Neural cell (in vitro differentiated cells): ENCODE data around the gene SAYSD1. TPM values are rescaled to one million over a fixed set of nuclear protein-coding genes. Genes with fewer than 3 reads are reported as not detected.

ENCODE experiments used
- H2AFZ ChIP-seq: fragments of 200-600, 300-800 bp; sonication (generic), shearing (Covaris generic); 2 replicates; pipeline ENCODE4 v1.6.0; 2014; ENCODE audit warnings: low read depth, mild to moderate bottlenecking, antibody characterized with exemption, low read length, moderate library complexity
- H3F3A ChIP-seq: fragments of 200-600 bp; shearing (Covaris generic); 2 replicates; pipeline ENCODE4 v1.6.1; 2016; ENCODE audit warnings: mild to moderate bottlenecking, moderate library complexity, mixed read lengths, antibody characterized with exemption, low read length; ENCODE audit not compliant: insufficient read depth, poor library complexity, severe bottlenecking
- H3K27ac ChIP-seq: fragments of 200-600, 300-800 bp; sonication (generic), shearing (Covaris generic); 2 replicates; pipeline ENCODE4 v1.5.1; 2014; ENCODE audit warnings: mild to moderate bottlenecking, low read length, moderate library complexity
- H3K27me3 ChIP-seq: fragments of 300-800, 200-600 bp; sonication (generic), shearing (Covaris generic); 2 replicates; pipeline ENCODE4 v1.6.0; 2014; ENCODE audit warnings: mild to moderate bottlenecking, low read depth, low read length, moderate library complexity; ENCODE audit not compliant: insufficient read depth
- H3K36me3 ChIP-seq: fragments of 300-800, 200-600 bp; sonication (generic), shearing (Covaris generic); 2 replicates; pipeline ENCODE4 v1.5.1; 2014; ENCODE audit warnings: mild to moderate bottlenecking, antibody characterized with exemption, low read length, moderate library complexity; ENCODE audit not compliant: insufficient read depth
- H3K4me2 ChIP-seq: fragments of 300-800, 200-600 bp; sonication (generic), shearing (Covaris generic); 2 replicates; pipeline ENCODE4 v1.6.0; 2014; ENCODE audit warnings: mild to moderate bottlenecking, low read length
- H3K4me3 ChIP-seq: fragments of 300-800, 200-600 bp; sonication (generic), shearing (Covaris generic); 2 replicates; pipeline ENCODE4 v1.5.1; 2014; ENCODE audit warnings: mild to moderate bottlenecking, low read length, moderate library complexity
- H3K79me2 ChIP-seq: fragments of 200-600 bp; shearing (Covaris generic); replicated peaks from 2 replicates; pipeline ENCODE4 v1.6.0; 2014; ENCODE audit warnings: mild to moderate bottlenecking, low read length, moderate library complexity; ENCODE audit not compliant: insufficient read depth
- H3K9ac ChIP-seq: fragments of 300-800, 200-600 bp; sonication (generic), shearing (Covaris generic); 2 replicates; pipeline ENCODE4 v1.6.1; 2016; ENCODE audit warnings: mild to moderate bottlenecking, low read length, mixed read lengths
- H3K9me2 ChIP-seq: fragments of 200-600 bp; shearing (Covaris generic); 2 replicates; pipeline ENCODE4 v1.6.1; 2016; ENCODE audit warnings: mild to moderate bottlenecking, low read length, mixed read lengths; ENCODE audit not compliant: insufficient read depth
- H3K9me3 ChIP-seq: fragments of 200-600, 300-800 bp; sonication (generic), shearing (Covaris generic); 2 replicates; pipeline ENCODE4 v1.6.1; 2016; ENCODE audit warnings: mild to moderate bottlenecking, mixed run types, low read length, moderate library complexity, mixed read lengths
- H4K20me1 ChIP-seq: fragments of 200-600 bp; shearing (Covaris generic); 2 replicates; pipeline ENCODE4 v1.6.1; 2016; ENCODE audit warnings: mild to moderate bottlenecking, mixed run types; ENCODE audit not compliant: insufficient read depth
- EP300 ChIP-seq: fragments of 450-650 bp; conservative IDR thresholded peaks from 2 replicates; pipeline ENCODE4 v1.6.1; 2014; ENCODE audit warnings: antibody characterized with exemption, mild to moderate bottlenecking, moderate library complexity; ENCODE audit not compliant: poor library complexity, severe bottlenecking
- EZH2 ChIP-seq: fragments of 200-600, 300-800 bp; shearing (Covaris generic), sonication (generic); IDR thresholded peaks from 2 replicates; pipeline ENCODE4 v1.6.1; 2014; ENCODE audit warnings: antibody characterized with exemption, low read length, borderline replicate concordance, mild to moderate bottlenecking; ENCODE audit not compliant: insufficient read depth, poor library complexity, severe bottlenecking
- MXI1 ChIP-seq: fragments of 450-650 bp; conservative IDR thresholded peaks from 2 replicates; pipeline ENCODE4 v1.6.1; 2014; ENCODE audit warnings: antibody characterized with exemption, mild to moderate bottlenecking; ENCODE audit not compliant: poor library complexity, severe bottlenecking
- POLR2AphosphoS5 ChIP-seq: IDR thresholded peaks from 2 replicates; pipeline ENCODE4 v1.6.1; 2012
- RAD21 ChIP-seq: fragments of 450-650 bp; conservative IDR thresholded peaks from 2 replicates; pipeline ENCODE4 v1.6.1; 2014; ENCODE audit warnings: antibody characterized with exemption, mild to moderate bottlenecking, moderate library complexity
- SMC3 ChIP-seq: fragments of 450-650 bp; conservative IDR thresholded peaks from 2 replicates; pipeline ENCODE4 v1.6.1; 2014; ENCODE audit warnings: antibody characterized with exemption, mild to moderate bottlenecking, moderate library complexity; ENCODE audit not compliant: poor library complexity
- TAF1 ChIP-seq: IDR thresholded peaks from 2 replicates; pipeline ENCODE4 v1.6.1; 2012; ENCODE audit warnings: low read depth
- polyA plus RNA-seq: library from polyadenylated mRNA; depleted of rRNA; stranded (reverse); fragments of >200 nt; gene quantifications from 2 replicates; pipeline ENCODE4 v1.2.3, GENCODE V29; 2014
- TF ChIP-seq, protein P1 (sequence below): fragments of 450-650 bp; IDR thresholded peaks from 2 replicates; pipeline ENCODE4 v1.5.1; 2014; ENCODE audit warnings: antibody characterized with exemption, mild to moderate bottlenecking, moderate library complexity; ENCODE audit not compliant: poor library complexity, severe bottlenecking
- TF ChIP-seq, protein P2 (sequence below): IDR thresholded peaks from 2 replicates; pipeline ENCODE4 v1.6.1; 2012; ENCODE audit warnings: borderline replicate concordance

Gene SAYSD1
- polyA plus RNA-seq, 1 donor from 2014 or later: 40.5 TPM

DNA sequence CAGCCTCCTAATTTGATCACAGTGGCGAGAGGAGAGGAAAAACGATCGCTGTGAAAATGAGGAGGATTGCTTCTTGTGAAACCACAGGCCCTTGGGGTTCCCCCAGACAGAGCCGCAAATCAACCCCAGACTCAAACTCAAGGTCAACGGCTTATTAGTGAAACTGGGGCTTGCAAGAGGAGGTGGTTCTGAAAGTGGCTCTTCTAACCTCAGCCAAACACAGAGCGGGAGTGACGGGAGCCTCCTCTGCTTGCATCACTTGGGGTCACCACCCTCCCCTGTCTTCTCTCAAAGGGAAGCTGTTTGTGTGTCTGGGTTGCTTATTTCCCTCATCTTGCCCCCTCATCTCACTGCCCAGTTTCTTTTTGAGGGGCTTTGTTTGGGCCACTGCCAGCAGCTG, 28.7 kb downstream of the SAYSD1 start:
- H3K4me3 ChIP-seq: no peak overlapping the region
- no peak overlapping the region for H2AFZ ChIP-seq
- H3K9me3 ChIP-seq: no peaks in the 10 kb centered on the region
- H3F3A ChIP-seq: no peaks in the 10 kb centered on the region
- no peaks in the 10 kb centered on the region for H3K36me3 ChIP-seq
- no peaks in the 10 kb centered on the region for H3K27me3 ChIP-seq
- no peak overlapping the region for H3K27ac ChIP-seq
- no peak overlapping the region for H3K4me2 ChIP-seq
- no peaks in the 10 kb centered on the region for H4K20me1 ChIP-seq
- no peak overlapping the region for H3K9ac ChIP-seq
- TF ChIP-seq EP300: no peak
- no peak for TF ChIP-seq RAD21
- TF ChIP-seq TAF1: no peak
- no peaks in the 10 kb centered on the region for H3K9me2 ChIP-seq
- H3K79me2 ChIP-seq: no peaks in the 10 kb centered on the region

DNA sequence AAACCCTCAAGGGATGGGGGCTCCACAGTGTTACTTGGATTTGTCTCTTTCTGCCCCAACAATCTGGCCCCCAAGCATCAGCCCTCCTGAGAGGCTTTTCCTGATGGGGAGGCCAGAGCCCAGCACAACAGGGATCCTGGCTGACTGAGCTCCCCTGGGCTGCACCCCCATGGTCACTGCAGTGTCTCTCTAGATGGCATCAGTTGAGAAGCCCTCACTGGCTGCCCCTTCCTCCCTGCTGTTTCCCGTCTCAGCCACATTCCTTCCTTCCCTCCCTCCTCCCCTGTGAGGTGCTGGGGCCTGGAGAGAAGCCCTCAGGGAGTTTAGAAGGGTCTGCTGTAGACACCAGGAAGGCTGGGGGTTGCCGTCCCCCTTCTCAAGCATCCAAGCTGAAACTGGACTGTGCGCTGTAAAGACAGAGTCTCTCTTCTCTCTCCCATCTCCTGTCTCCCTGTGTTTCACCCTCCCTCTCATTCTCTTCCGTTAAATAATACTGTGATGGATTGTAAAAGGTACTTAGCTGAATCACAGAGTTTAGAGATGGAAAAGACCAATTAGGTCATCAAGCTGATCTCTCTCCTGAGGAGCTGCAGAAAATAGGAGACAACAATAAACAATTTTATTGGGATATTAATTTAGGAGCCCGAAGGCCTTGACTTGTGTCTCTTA, 29.7 kb downstream of the SAYSD1 start:
- Histone ChIP-seq H3K4me3 (no peak overlapping the region), H3K27ac (no peak overlapping the region), H2AFZ (no peak overlapping the region), H3K36me3 (no peaks in the 10 kb centered on the region), H3K27me3 (no peaks in the 10 kb centered on the region), H3F3A (no peaks in the 10 kb centered on the region), H3K9me3 (no peaks in the 10 kb centered on the region), H3K4me2 (no peak overlapping the region), H3K9ac (no peak overlapping the region), H3K9me2 (no peaks in the 10 kb centered on the region), H4K20me1 (no peaks in the 10 kb centered on the region), H3K79me2 (no peaks in the 10 kb centered on the region)
- TF ChIP-seq POLR2AphosphoS5: no peak
- TF ChIP-seq MXI1: no peak
- TF ChIP-seq RAD21: no peak
- TF ChIP-seq, protein P1, sequence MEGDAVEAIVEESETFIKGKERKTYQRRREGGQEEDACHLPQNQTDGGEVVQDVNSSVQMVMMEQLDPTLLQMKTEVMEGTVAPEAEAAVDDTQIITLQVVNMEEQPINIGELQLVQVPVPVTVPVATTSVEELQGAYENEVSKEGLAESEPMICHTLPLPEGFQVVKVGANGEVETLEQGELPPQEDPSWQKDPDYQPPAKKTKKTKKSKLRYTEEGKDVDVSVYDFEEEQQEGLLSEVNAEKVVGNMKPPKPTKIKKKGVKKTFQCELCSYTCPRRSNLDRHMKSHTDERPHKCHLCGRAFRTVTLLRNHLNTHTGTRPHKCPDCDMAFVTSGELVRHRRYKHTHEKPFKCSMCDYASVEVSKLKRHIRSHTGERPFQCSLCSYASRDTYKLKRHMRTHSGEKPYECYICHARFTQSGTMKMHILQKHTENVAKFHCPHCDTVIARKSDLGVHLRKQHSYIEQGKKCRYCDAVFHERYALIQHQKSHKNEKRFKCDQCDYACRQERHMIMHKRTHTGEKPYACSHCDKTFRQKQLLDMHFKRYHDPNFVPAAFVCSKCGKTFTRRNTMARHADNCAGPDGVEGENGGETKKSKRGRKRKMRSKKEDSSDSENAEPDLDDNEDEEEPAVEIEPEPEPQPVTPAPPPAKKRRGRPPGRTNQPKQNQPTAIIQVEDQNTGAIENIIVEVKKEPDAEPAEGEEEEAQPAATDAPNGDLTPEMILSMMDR: no peak
- no peak for TF ChIP-seq SMC3
- TF ChIP-seq EZH2: no peak

DNA sequence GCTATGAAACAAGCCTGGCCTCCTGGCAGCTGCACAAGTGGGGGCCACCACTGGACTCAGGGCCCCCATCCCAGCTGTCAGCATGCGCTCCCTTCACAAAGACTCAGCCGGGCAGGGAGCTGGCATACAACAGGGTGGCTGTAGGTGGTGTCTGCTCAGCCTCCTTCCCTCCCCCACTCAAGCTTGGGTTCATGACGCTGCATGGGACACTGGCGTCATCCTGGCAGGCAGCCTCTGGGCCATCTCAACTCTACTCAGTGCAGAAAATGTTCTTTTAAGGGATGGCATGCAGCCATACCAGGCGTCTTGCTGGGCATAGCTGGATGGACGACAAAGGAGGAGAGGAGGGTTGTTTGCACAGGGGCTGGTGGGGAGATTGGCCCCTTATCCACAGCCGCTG, 30.5 kb downstream of the SAYSD1 start:
- Histone ChIP-seq H3K4me2 (no peak overlapping the region), H3F3A (no peaks in the 10 kb centered on the region), H3K9me2 (no peaks in the 10 kb centered on the region), H3K36me3 (no peaks in the 10 kb centered on the region), H4K20me1 (no peaks in the 10 kb centered on the region), H3K27ac (no peak overlapping the region), H3K9me3 (no peaks in the 10 kb centered on the region), H3K27me3 (no peaks in the 10 kb centered on the region), H3K4me3 (no peak overlapping the region), H2AFZ (no peak overlapping the region), H3K79me2 (no peaks in the 10 kb centered on the region), H3K9ac (no peak overlapping the region)
- no peak for TF ChIP-seq EZH2
- TF ChIP-seq, protein P2, sequence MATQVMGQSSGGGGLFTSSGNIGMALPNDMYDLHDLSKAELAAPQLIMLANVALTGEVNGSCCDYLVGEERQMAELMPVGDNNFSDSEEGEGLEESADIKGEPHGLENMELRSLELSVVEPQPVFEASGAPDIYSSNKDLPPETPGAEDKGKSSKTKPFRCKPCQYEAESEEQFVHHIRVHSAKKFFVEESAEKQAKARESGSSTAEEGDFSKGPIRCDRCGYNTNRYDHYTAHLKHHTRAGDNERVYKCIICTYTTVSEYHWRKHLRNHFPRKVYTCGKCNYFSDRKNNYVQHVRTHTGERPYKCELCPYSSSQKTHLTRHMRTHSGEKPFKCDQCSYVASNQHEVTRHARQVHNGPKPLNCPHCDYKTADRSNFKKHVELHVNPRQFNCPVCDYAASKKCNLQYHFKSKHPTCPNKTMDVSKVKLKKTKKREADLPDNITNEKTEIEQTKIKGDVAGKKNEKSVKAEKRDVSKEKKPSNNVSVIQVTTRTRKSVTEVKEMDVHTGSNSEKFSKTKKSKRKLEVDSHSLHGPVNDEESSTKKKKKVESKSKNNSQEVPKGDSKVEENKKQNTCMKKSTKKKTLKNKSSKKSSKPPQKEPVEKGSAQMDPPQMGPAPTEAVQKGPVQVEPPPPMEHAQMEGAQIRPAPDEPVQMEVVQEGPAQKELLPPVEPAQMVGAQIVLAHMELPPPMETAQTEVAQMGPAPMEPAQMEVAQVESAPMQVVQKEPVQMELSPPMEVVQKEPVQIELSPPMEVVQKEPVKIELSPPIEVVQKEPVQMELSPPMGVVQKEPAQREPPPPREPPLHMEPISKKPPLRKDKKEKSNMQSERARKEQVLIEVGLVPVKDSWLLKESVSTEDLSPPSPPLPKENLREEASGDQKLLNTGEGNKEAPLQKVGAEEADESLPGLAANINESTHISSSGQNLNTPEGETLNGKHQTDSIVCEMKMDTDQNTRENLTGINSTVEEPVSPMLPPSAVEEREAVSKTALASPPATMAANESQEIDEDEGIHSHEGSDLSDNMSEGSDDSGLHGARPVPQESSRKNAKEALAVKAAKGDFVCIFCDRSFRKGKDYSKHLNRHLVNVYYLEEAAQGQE: no peak
- no peak for TF ChIP-seq SMC3
- no peak for TF ChIP-seq MXI1
- no peak for TF ChIP-seq POLR2AphosphoS5
- TF ChIP-seq, protein P1: no peak
- no peak for TF ChIP-seq RAD21
- no peak for TF ChIP-seq TAF1
- TF ChIP-seq EP300: no peak
